GM12878 (cell line): ENCODE data around the gene TIMM10. TPM values are rescaled to one million over a fixed set of nuclear protein-coding genes. Genes with fewer than 3 reads are reported as not detected.

Source experiments
- CTCF ChIP-seq, 3 experiments: IDR thresholded peaks in 2 of 3; conservative IDR thresholded peaks in 1 of 3; 2 replicates each; pipeline ENCODE4 v1.5.1; 2011; ENCODE audit warnings: low read depth in 3 of 3, low read length in 3 of 3, mild to moderate bottlenecking in 3 of 3, control low read depth in 2 of 3, moderate library complexity in 2 of 3, inconsistent platforms in 1 of 3, mixed read lengths in 1 of 3; ENCODE audit not compliant: control insufficient read depth in 2 of 3, insufficient read depth in 1 of 3; ENCODE audit errors: extremely low read depth in 1 of 3
- HSF1 ChIP-seq: fragments of 150-350 bp; IDR thresholded peaks from 2 replicates; pipeline ENCODE4 v1.6.1; 2014; ENCODE audit warnings: mild to moderate bottlenecking, low read depth, low read length
- JUND ChIP-seq: IDR thresholded peaks from 2 replicates; pipeline ENCODE4 v1.6.1; 2012; ENCODE audit warnings: low read depth, mild to moderate bottlenecking, low read length, improper control_type of control experiment, moderate library complexity
- KLF5 ChIP-seq: fragments of 450-650 bp; IDR thresholded peaks from 2 replicates; pipeline ENCODE4 v1.6.1; 2014; ENCODE audit warnings: mild to moderate bottlenecking; ENCODE audit not compliant: partially characterized antibody
- MAX ChIP-seq: IDR thresholded peaks from 2 replicates; pipeline ENCODE4 v1.6.1; 2012; ENCODE audit warnings: low read depth, low read length, improper control_type of control experiment
- MTA2 ChIP-seq: fragments of 450-650 bp; IDR thresholded peaks from 2 replicates; pipeline ENCODE4 v1.6.1; 2016; ENCODE audit warnings: low read depth, mild to moderate bottlenecking, moderate library complexity
- NRF1 ChIP-seq: conservative IDR thresholded peaks from 2 replicates; pipeline ENCODE4 v1.6.1; 2011; ENCODE audit warnings: mild to moderate bottlenecking, low read depth, low read length, improper control_type of control experiment
- PAX8 ChIP-seq: fragments of 450-650 bp; IDR thresholded peaks from 2 replicates; pipeline ENCODE4 v1.6.1; 2017; ENCODE audit warnings: mild to moderate bottlenecking, moderate library complexity
- PML ChIP-seq: IDR thresholded peaks from 2 replicates; pipeline ENCODE4 v1.6.1; 2012; ENCODE audit warnings: low read length, inconsistent platforms
- PRDM15 ChIP-seq: fragments of 450-650 bp; formaldehyde crosslinking; IDR thresholded peaks from 2 replicates; pipeline ENCODE4 v1.4.0; 2020; ENCODE audit warnings: mild to moderate bottlenecking, moderate library complexity
- SKIL ChIP-seq: fragments of 450-650 bp; IDR thresholded peaks from 2 replicates; pipeline ENCODE4 v1.6.1; 2017; ENCODE audit warnings: mild to moderate bottlenecking, low read depth, inconsistent platforms; ENCODE audit not compliant: poor library complexity, severe bottlenecking
- polyA plus RNA-seq, 11 experiments: library from polyadenylated mRNA; depleted of rRNA in 4 of 11; unstranded in 6 of 11; stranded (reverse) in 5 of 11; fragments of >200 nt; fragmentation: Nextera tagmentation in 4 of 11; fragmentation: Illumina TruSeq in 1 of 11; extraction: Ambion mirVana in 4 of 11; extraction: Trizol in 1 of 11; gene quantifications; 1 replicate in 1 of 11; 2 replicates in 10 of 11; pipeline versions ENCODE4 v1.2.1 to v1.2.3, GENCODE V29; 2011 to 2016; ENCODE audit warnings: inconsistent platforms in 2 of 11, missing spikeins in 2 of 11, low read depth in 1 of 11
- total RNA-seq, 4 experiments: library from RNA; depleted of rRNA in 3 of 4; stranded (reverse); fragments of >200 nt in 3 of 4; fragmentation: Illumina TruSeq in 1 of 4; extraction: Trizol in 1 of 4; gene quantifications; 2 replicates each; pipeline versions ENCODE4 v1.2.1 to v1.2.3, GENCODE V29; 2013 to 2021
- TF ChIP-seq, protein P1 (sequence below): fragments of 450-650 bp; IDR thresholded peaks from 2 replicates; pipeline ENCODE4 v1.6.1; 2018; ENCODE audit warnings: mild to moderate bottlenecking, low read depth, moderate library complexity; ENCODE audit not compliant: partially characterized antibody
- TF ChIP-seq, protein P2 (sequence below): IDR thresholded peaks from 2 replicates; pipeline ENCODE4 v1.6.1; 2012; ENCODE audit warnings: low read length, inconsistent platforms

The TIMM10 gene
- total and polyA plus RNA-seq, 10 of the 15 experiments (the other 5 are each of a cell fraction or from before 2014, with no cell fraction given): 148 to 898 (median 206) TPM

DNA sequence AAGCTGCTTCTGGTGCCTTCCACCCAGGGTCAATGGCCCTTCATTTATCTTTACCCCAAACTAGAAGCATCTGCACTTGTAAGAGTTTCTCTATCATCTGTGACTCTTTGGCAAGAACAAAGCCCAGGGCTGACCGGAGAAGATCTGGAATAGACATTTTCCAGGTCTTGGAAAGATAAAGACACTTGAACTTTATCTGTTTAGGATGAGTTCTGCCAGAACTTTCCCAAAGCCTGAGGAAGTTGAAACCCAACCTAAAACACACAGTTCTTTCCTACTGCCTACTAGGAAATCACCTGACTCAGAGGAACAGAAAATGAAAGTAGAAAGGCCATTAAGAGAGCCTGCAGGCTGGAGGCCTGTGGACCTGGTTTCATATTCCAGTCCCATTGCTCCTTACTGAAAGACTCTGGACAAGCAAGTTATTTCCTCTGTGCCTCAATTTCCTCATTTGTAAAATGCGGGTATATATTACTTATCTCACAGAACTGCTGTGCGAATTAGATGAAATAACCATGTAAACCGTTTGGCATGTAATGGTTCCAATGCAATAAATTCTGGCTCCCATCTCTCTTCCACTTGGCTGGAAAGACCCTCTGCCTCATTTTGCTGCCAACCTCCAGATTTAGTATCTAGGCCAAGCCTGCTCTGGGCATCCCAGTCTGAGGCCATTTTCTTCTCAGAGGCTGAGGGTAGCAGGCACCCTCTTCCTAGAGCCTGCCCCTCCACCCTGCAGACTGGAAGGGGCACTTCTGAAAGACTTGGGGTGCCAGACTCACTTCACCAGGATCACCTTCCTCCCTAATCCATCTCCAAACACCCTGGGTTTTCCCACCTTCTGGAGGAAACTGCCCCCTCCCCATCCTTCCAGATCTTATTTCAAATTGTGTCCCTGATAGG, 35.7 kb upstream of the TIMM10 start (continued):
- TF ChIP-seq PRDM15 (CRISPR knock-in tag): no peak
- no peak for TF ChIP-seq PML
- no peak for TF ChIP-seq HSF1
- TF ChIP-seq MAX: no peak
- TF ChIP-seq CTCF (IDR thresholded peaks at IDR 0.05 in 2 of 3, conservative IDR thresholded peaks at IDR 0.05 in 1 of 3; ENCODE audit: control insufficient read depth in 2 of 3, extremely low read depth in 1 of 3, insufficient read depth in 1 of 3, low read depth in 3 of 3, low read length in 3 of 3): no peak
- TF ChIP-seq KLF5: no peak
- no peak for TF ChIP-seq NRF1
- TF ChIP-seq PAX8: 0 out of 2 replicates have a peak, but pooled peaks have one; percentile 45
- TF ChIP-seq SKIL: no peak
- TF ChIP-seq MTA2: no peak
- TF ChIP-seq, protein P1, sequence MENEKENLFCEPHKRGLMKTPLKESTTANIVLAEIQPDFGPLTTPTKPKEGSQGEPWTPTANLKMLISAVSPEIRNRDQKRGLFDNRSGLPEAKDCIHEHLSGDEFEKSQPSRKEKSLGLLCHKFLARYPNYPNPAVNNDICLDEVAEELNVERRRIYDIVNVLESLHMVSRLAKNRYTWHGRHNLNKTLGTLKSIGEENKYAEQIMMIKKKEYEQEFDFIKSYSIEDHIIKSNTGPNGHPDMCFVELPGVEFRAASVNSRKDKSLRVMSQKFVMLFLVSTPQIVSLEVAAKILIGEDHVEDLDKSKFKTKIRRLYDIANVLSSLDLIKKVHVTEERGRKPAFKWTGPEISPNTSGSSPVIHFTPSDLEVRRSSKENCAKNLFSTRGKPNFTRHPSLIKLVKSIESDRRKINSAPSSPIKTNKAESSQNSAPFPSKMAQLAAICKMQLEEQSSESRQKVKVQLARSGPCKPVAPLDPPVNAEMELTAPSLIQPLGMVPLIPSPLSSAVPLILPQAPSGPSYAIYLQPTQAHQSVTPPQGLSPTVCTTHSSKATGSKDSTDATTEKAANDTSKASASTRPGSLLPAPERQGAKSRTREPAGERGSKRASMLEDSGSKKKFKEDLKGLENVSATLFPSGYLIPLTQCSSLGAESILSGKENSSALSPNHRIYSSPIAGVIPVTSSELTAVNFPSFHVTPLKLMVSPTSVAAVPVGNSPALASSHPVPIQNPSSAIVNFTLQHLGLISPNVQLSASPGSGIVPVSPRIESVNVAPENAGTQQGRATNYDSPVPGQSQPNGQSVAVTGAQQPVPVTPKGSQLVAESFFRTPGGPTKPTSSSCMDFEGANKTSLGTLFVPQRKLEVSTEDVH: no peak
- TF ChIP-seq, protein P2, sequence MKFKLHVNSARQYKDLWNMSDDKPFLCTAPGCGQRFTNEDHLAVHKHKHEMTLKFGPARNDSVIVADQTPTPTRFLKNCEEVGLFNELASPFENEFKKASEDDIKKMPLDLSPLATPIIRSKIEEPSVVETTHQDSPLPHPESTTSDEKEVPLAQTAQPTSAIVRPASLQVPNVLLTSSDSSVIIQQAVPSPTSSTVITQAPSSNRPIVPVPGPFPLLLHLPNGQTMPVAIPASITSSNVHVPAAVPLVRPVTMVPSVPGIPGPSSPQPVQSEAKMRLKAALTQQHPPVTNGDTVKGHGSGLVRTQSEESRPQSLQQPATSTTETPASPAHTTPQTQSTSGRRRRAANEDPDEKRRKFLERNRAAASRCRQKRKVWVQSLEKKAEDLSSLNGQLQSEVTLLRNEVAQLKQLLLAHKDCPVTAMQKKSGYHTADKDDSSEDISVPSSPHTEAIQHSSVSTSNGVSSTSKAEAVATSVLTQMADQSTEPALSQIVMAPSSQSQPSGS: no peak
- no peak for TF ChIP-seq JUND
